HepG2 (cell line): ENCODE results near the gene FXR2. TPM values are rescaled to one million over a fixed set of nuclear protein-coding genes. Genes with fewer than 3 reads are reported as not detected.

Experiments used
- CCDC6 ChIP-seq: sonication (generic); formaldehyde crosslinking; IDR thresholded peaks from 2 replicates; pipeline ENCODE4 v1.8.1; 2022; ENCODE audit warnings: mild to moderate bottlenecking, missing genetic modification reagents, moderate library complexity
- CEBPG ChIP-seq: IDR thresholded peaks from 2 replicates; pipeline ENCODE4 v1.6.1; 2016
- CENPX ChIP-seq: sonication (generic); formaldehyde crosslinking; IDR thresholded peaks from 2 replicates; pipeline ENCODE4 v1.9.0; 2021; ENCODE audit warnings: mild to moderate bottlenecking, missing genetic modification reagents, moderate library complexity
- CREM ChIP-seq, 2 experiments: sonication (generic) in 1 of 2; formaldehyde crosslinking in 1 of 2; IDR thresholded peaks; 2 replicates each; pipeline versions ENCODE4 v1.4.0 to v1.6.1; 2016 to 2020; ENCODE audit warnings: antibody characterized with exemption in 1 of 2, mild to moderate bottlenecking in 1 of 2, missing genetic modification reagents in 1 of 2
- KDM6A ChIP-seq: IDR thresholded peaks from 2 replicates; pipeline ENCODE4 v1.6.1; 2016; ENCODE audit warnings: low read depth
- MIER2 ChIP-seq: IDR thresholded peaks from 2 replicates; pipeline ENCODE4 v1.6.1; 2016; ENCODE audit warnings: missing biosample characterization, missing genetic modification reagents
- NCOR1 ChIP-seq: fragments of 200-600 bp; sonication (generic); IDR thresholded peaks from 2 replicates; pipeline ENCODE4 v1.7.0; 2017; ENCODE audit warnings: antibody characterized with exemption, low read length, borderline replicate concordance
- RNF2 ChIP-seq: fragments of 450-650 bp; conservative IDR thresholded peaks from 2 replicates; pipeline ENCODE4 v1.6.1; 2016; ENCODE audit warnings: low read depth
- ZFP1 ChIP-seq: IDR thresholded peaks from 2 replicates; pipeline ENCODE4 v1.6.1; 2016
- ZNF230 ChIP-seq: sonication (generic); formaldehyde crosslinking; IDR thresholded peaks from 2 replicates; pipeline ENCODE4 v1.4.0; 2020; ENCODE audit warnings: mild to moderate bottlenecking, missing genetic modification reagents
- ZNF275 ChIP-seq: sonication (generic); formaldehyde crosslinking; IDR thresholded peaks from 2 replicates; pipeline ENCODE4 v1.8.0; 2022; ENCODE audit warnings: missing genetic modification reagents, mild to moderate bottlenecking, inconsistent platforms, borderline replicate concordance
- ZNF766 ChIP-seq: sonication (generic); formaldehyde crosslinking; IDR thresholded peaks from 2 replicates; pipeline ENCODE4 v1.5.0; 2020; ENCODE audit warnings: missing genetic modification reagents, borderline replicate concordance
- ZNF777 ChIP-seq: sonication (generic); formaldehyde crosslinking; IDR thresholded peaks from 2 replicates; pipeline ENCODE4 v1.4.0; 2020; ENCODE audit warnings: missing genetic modification reagents
- polyA plus RNA-seq, 8 experiments: library from polyadenylated mRNA; depleted of rRNA in 3 of 8; stranded (reverse) in 7 of 8; unstranded in 1 of 8; fragments of >200 nt; fragmentation: Illumina TruSeq in 4 of 8; extraction: Trizol in 4 of 8; gene quantifications; 2 replicates each; pipeline versions ENCODE4 v1.2.1 to v1.2.3, GENCODE V29; 2011 to 2016; ENCODE audit warnings: low read depth in 4 of 8, missing spikeins in 1 of 8, mixed read lengths in 1 of 8; ENCODE audit not compliant: insufficient read depth in 1 of 8
- total RNA-seq, 5 experiments: library from RNA; depleted of rRNA; stranded (reverse); fragments of >200 nt; fragmentation: Illumina TruSeq; extraction: Trizol; gene quantifications; 2 replicates each; pipeline ENCODE4 v1.2.3, GENCODE V29; 2016; ENCODE audit warnings: low read depth in 1 of 5
- TF ChIP-seq, protein P1 (sequence below): sonication (generic); formaldehyde crosslinking; IDR thresholded peaks from 2 replicates; pipeline ENCODE4 v1.8.0; 2022; ENCODE audit warnings: mild to moderate bottlenecking, missing genetic modification reagents, moderate library complexity
- TF ChIP-seq, protein P2 (sequence below): IDR thresholded peaks from 2 replicates; pipeline ENCODE4 v1.6.1; 2016; ENCODE audit warnings: missing compliant biosample characterization, missing genetic modification reagents, borderline replicate concordance
- TF ChIP-seq, protein P3 (sequence below): IDR thresholded peaks from 2 replicates; pipeline ENCODE4 v1.6.1; 2018; ENCODE audit warnings: missing genetic modification reagents, mild to moderate bottlenecking, missing compliant biosample characterization
- TF ChIP-seq, protein P4 (sequence below): sonication (generic); formaldehyde crosslinking; conservative IDR thresholded peaks from 2 replicates; pipeline ENCODE4 v1.4.0; 2020; ENCODE audit warnings: mild to moderate bottlenecking, missing genetic modification reagents, moderate library complexity

Gene FXR2
- total and polyA plus RNA-seq, 2 of the 13 experiments (the other 11 are each of a cell fraction or from before 2014, with no cell fraction given), result 20.9 to 24.4 TPM

GRCh38 chr17:7573324-7574080, 41.2 kb downstream of the FXR2 start (continued):
- TF ChIP-seq, protein P1, sequence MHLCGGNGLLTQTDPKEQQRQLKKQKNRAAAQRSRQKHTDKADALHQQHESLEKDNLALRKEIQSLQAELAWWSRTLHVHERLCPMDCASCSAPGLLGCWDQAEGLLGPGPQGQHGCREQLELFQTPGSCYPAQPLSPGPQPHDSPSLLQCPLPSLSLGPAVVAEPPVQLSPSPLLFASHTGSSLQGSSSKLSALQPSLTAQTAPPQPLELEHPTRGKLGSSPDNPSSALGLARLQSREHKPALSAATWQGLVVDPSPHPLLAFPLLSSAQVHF, result no peak
- TF ChIP-seq, protein P2, sequence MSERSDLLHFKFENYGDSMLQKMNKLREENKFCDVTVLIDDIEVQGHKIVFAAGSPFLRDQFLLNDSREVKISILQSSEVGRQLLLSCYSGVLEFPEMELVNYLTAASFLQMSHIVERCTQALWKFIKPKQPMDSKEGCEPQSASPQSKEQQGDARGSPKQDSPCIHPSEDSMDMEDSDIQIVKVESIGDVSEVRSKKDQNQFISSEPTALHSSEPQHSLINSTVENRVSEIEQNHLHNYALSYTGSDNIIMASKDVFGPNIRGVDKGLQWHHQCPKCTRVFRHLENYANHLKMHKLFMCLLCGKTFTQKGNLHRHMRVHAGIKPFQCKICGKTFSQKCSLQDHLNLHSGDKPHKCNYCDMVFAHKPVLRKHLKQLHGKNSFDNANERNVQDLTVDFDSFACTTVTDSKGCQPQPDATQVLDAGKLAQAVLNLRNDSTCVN (CRISPR knock-in tag), result 0 out of 2 replicates have a peak, but pooled peaks have one; percentile 12
- TF ChIP-seq ZNF230 (CRISPR knock-in tag) (no peak), ZNF275 (CRISPR knock-in tag) (peak; percentile 79), CEBPG (CRISPR knock-in tag) (peak; percentile 98), ZFP1 (CRISPR knock-in tag) (peak; percentile 63; the same call in 1 of the 2 replicates), MIER2 (CRISPR knock-in tag) (0 out of 2 replicates have a peak, but pooled peaks have one; percentile 32), CCDC6 (CRISPR knock-in tag) (peak; percentile 63; the same call in 1 of the 2 replicates), ZNF777 (peak; percentile 28; the same call in 1 of the 2 replicates), ZNF766 (peak; percentile 23; the same call in 1 of the 2 replicates), CREM (IDR thresholded peaks at IDR 0.05) (peak; percentile 34; the same call in 1 of the 2 replicates), CREM (CRISPR knock-in tag; IDR thresholded peaks at IDR 0.05) (no peak), CENPX (CRISPR knock-in tag) (no peak), KDM6A (CRISPR knock-in tag) (0 out of 2 replicates have a peak, but pooled peaks have one; percentile 32), NCOR1 (peak; percentile 69; the same call in 1 of the 2 replicates), RNF2 (no peak)
- TF ChIP-seq, protein P3, sequence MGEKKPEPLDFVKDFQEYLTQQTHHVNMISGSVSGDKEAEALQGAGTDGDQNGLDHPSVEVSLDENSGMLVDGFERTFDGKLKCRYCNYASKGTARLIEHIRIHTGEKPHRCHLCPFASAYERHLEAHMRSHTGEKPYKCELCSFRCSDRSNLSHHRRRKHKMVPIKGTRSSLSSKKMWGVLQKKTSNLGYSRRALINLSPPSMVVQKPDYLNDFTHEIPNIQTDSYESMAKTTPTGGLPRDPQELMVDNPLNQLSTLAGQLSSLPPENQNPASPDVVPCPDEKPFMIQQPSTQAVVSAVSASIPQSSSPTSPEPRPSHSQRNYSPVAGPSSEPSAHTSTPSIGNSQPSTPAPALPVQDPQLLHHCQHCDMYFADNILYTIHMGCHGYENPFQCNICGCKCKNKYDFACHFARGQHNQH, result 0 out of 2 replicates have a peak, but pooled peaks have one; percentile 27
- TF ChIP-seq, protein P4, sequence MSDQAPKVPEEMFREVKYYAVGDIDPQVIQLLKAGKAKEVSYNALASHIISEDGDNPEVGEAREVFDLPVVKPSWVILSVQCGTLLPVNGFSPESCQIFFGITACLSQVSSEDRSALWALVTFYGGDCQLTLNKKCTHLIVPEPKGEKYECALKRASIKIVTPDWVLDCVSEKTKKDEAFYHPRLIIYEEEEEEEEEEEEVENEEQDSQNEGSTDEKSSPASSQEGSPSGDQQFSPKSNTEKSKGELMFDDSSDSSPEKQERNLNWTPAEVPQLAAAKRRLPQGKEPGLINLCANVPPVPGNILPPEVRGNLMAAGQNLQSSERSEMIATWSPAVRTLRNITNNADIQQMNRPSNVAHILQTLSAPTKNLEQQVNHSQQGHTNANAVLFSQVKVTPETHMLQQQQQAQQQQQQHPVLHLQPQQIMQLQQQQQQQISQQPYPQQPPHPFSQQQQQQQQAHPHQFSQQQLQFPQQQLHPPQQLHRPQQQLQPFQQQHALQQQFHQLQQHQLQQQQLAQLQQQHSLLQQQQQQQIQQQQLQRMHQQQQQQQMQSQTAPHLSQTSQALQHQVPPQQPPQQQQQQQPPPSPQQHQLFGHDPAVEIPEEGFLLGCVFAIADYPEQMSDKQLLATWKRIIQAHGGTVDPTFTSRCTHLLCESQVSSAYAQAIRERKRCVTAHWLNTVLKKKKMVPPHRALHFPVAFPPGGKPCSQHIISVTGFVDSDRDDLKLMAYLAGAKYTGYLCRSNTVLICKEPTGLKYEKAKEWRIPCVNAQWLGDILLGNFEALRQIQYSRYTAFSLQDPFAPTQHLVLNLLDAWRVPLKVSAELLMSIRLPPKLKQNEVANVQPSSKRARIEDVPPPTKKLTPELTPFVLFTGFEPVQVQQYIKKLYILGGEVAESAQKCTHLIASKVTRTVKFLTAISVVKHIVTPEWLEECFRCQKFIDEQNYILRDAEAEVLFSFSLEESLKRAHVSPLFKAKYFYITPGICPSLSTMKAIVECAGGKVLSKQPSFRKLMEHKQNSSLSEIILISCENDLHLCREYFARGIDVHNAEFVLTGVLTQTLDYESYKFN (CRISPR knock-in tag), result peak; percentile 75
